Nephron progenitor cell (in vitro differentiated cells): ENCODE measurements around the gene NPIPB2.
"Not testable (repeated sequence)": the region's sequence is repeated elsewhere in the genome, so short reads cannot be mapped to it uniquely, and the experiment has no call there.

Experiments
- DNase-seq: peaks from one replicate; pipeline ENCODE4 v3.0.0; 2021
- H3K27ac Mint-ChIP-seq: 2 replicates; pipeline ENCODE4 v1.8.0; 2021; ENCODE audit warnings: mild to moderate bottlenecking, moderate library complexity, mixed read lengths
- H3K27me3 Mint-ChIP-seq: 2 replicates; pipeline ENCODE4 v1.8.0; 2021; ENCODE audit warnings: mild to moderate bottlenecking, low read depth, mixed read lengths; ENCODE audit not compliant: poor library complexity
- H3K36me3 Mint-ChIP-seq: 2 replicates; pipeline ENCODE4 v1.8.0; 2021; ENCODE audit warnings: low read depth, mixed read lengths
- H3K4me1 Mint-ChIP-seq: 2 replicates; pipeline ENCODE4 v1.8.0; 2021; ENCODE audit warnings: mixed read lengths
- H3K4me3 Mint-ChIP-seq: 2 replicates; pipeline ENCODE4 v1.8.0; 2021; ENCODE audit warnings: mild to moderate bottlenecking, moderate library complexity, mixed read lengths
- H3K9me3 Mint-ChIP-seq: 2 replicates; pipeline ENCODE4 v1.8.0; 2021; ENCODE audit warnings: mild to moderate bottlenecking, moderate library complexity, mixed read lengths
- TF ChIP-seq, protein P1 (sequence below): fragments of 200-600 bp; sonication (generic); IDR thresholded peaks from 2 replicates; pipeline ENCODE4 v1.5.0; 2021; ENCODE audit warnings: antibody characterized with exemption

The NPIPB2 gene

DNA sequence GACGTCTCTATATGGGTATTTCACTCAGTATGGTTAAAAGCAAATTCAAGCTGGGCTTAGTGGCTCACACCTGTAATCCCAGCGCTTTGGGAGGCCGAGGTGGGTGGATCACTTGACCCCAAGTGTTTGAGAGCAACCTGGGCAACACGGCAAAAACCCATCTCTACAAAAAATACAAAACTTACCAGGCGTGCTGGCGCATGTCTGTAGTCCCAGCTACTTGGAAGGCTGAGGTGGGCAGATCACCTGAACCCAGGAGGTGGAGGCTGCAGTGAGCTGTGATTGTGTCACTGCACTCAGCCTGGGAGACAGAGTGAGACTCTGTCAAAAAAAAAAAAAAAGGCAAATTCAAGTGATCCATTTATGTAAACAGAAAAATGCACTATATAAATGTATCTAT lies 21.9 kb upstream of the NPIPB2 start:
- H3K4me3 Mint-ChIP-seq = no peak overlapping the region
- peaks cover 2% of the 10 kb centered on the region for H3K4me1 Mint-ChIP-seq
- DNase-seq = no peak
- peaks cover 11% of the 10 kb centered on the region for H3K27me3 Mint-ChIP-seq
- H3K36me3 Mint-ChIP-seq = no peaks in the 10 kb centered on the region
- TF ChIP-seq, protein P1, sequence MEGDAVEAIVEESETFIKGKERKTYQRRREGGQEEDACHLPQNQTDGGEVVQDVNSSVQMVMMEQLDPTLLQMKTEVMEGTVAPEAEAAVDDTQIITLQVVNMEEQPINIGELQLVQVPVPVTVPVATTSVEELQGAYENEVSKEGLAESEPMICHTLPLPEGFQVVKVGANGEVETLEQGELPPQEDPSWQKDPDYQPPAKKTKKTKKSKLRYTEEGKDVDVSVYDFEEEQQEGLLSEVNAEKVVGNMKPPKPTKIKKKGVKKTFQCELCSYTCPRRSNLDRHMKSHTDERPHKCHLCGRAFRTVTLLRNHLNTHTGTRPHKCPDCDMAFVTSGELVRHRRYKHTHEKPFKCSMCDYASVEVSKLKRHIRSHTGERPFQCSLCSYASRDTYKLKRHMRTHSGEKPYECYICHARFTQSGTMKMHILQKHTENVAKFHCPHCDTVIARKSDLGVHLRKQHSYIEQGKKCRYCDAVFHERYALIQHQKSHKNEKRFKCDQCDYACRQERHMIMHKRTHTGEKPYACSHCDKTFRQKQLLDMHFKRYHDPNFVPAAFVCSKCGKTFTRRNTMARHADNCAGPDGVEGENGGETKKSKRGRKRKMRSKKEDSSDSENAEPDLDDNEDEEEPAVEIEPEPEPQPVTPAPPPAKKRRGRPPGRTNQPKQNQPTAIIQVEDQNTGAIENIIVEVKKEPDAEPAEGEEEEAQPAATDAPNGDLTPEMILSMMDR = no peak
- no peaks in the 10 kb centered on the region for H3K9me3 Mint-ChIP-seq
- H3K27ac Mint-ChIP-seq = no peak overlapping the region

DNA sequence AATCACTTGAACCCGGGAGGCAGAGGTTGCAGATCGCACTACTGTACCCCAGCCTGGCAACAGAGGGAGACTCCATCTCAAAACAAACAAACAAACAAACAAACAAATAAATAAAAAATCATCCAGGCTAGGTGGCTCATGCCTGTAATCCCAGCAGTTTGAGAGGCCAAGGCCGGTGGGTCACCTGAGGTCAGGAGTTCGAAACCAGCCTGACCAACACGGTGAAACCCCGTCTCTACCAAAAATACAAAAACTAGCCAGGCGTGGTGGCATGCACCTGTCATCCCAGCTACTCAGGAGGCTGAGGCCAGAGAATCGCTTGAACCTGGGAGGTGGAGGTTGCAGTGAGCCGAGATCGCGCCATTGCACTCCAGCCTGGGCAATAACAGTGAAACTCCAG lies 21.1 kb upstream of the NPIPB2 start:
- H3K9me3 Mint-ChIP-seq, H3K27ac Mint-ChIP-seq, DNase-seq, H3K4me3 Mint-ChIP-seq, H3K36me3 Mint-ChIP-seq, H3K4me1 Mint-ChIP-seq: not testable (repeated sequence)
- peaks cover 11% of the 10 kb centered on the region for H3K27me3 Mint-ChIP-seq

DNA sequence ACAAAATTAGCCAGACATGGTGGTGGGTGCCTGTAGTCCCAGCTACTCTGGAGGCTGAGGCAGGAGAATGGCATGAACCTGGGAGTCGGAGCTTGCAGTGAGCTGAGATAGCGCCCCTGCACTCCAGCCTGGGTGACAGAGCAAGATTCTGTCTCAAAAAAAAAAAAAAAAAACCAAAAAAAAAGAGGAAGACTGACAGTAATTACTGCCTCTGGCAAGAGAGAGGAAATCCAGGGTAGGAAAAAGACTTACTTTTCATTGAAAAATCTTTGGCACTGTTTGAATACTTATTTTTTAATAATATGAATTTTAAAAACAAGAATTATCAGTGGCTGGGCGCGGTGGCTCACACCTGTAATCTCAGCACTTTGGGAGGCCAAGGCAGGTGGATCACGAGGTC lies 20.6 kb upstream of the NPIPB2 start:
- DNase-seq, H3K9me3 Mint-ChIP-seq, H3K4me3 Mint-ChIP-seq, H3K27ac Mint-ChIP-seq, H3K4me1 Mint-ChIP-seq, H3K36me3 Mint-ChIP-seq: not testable (repeated sequence)
- H3K27me3 Mint-ChIP-seq = peaks cover 11% of the 10 kb centered on the region

DNA sequence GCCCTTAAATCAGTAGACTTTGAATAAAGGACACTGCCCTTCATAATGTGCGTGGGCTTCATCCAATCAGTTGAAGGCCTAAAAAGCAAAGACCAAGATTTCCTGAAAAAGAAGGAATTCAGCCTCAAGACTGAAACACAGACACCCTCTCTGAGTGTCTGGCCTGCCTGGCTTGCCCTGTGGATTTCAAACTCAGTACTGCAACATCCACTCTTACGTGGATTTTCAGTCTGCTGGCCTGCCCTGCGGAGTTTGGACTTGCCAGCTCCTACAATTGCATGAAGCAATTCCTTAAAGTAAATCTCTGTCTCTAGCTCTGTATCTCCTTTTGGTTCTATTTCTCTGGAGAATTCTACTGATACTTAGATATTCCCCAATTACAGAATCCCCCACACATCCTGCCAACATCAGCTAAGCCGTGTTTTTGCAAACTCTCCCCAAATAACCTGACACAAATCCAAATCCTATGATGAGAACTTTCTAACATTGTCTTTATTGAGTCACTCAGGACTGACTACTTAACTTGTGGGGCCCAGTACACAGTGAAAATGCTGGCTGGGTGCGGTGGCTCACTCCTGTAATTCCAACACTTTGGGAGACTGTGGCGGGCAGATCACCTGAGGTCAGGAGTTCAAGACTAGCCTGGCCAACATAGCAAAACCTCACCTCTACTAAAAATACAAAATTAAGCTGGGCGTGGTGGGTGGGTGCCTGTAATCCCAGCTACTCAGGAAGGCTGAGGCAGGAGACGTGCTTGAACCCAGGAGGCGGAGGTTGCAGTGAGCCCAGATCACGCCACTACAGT lies 15.9 kb upstream of the NPIPB2 start:
- TF ChIP-seq, protein P1 = no peak
- peaks cover 10% of the 10 kb centered on the region for H3K4me1 Mint-ChIP-seq
- H3K27ac Mint-ChIP-seq = peak overlapping the region; percentile 30
- peaks cover 6% of the 10 kb centered on the region for H3K36me3 Mint-ChIP-seq
- H3K27me3 Mint-ChIP-seq = no peaks in the 10 kb centered on the region
- no peak for DNase-seq
- H3K4me3 Mint-ChIP-seq = no peak overlapping the region
- H3K9me3 Mint-ChIP-seq = no peaks in the 10 kb centered on the region

DNA sequence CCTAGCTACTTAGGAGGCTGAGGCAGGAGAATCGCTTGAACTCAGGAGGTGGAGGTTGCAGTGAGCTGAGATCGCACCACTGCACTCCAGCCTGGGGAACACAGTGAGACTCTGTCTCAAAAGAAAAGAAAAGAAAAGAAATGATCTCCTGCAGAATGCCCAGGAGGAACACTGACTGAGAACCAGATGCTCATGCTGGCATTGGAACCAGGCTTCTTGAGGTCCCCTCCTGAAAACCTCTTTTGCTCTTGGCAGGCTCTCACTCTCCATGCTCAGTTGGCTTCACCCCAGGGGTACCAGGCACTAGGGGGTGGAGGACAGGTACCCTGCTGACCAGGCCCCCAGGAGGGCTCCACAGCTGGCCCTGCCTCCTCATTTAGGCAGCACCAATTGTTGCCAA lies 14.7 kb upstream of the NPIPB2 start:
- Mint-ChIP-seq H3K27me3 (peaks cover 5% of the 10 kb centered on the region), H3K4me3 (no peak overlapping the region), H3K4me1 (peaks cover 10% of the 10 kb centered on the region), H3K9me3 (no peaks in the 10 kb centered on the region), H3K27ac (no peak overlapping the region), H3K36me3 (peaks cover 6% of the 10 kb centered on the region)
- TF ChIP-seq, protein P1 = no peak
- no peak for DNase-seq

DNA sequence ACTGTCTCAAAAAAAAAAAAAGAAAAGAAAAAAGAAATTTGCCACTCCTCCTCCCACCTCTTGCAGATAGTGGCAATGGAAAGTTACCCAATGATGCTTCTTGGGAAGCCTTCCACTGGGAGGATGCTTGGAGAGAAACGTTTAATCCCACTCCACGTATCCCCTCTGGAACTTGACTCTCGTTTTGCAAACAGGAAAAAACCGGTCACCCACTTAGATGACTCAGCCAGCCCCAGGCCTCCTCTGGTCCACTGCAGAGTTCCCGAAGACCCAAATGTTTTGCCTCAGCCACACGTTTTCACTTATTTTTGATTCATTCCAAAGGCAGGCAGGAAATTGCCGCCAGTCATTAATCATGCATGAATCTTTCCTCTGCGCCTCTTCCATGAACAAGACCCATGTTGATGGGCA lies 13.9 kb upstream of the NPIPB2 start:
- Mint-ChIP-seq H3K4me1 (peaks cover 12% of the 10 kb centered on the region), H3K9me3 (no peaks in the 10 kb centered on the region), H3K27me3 (peaks cover 5% of the 10 kb centered on the region), H3K36me3 (peaks cover 6% of the 10 kb centered on the region), H3K27ac (peak overlapping the region; percentile 65), H3K4me3 (no peak overlapping the region)
- TF ChIP-seq, protein P1 = no peak
- no peak for DNase-seq

DNA sequence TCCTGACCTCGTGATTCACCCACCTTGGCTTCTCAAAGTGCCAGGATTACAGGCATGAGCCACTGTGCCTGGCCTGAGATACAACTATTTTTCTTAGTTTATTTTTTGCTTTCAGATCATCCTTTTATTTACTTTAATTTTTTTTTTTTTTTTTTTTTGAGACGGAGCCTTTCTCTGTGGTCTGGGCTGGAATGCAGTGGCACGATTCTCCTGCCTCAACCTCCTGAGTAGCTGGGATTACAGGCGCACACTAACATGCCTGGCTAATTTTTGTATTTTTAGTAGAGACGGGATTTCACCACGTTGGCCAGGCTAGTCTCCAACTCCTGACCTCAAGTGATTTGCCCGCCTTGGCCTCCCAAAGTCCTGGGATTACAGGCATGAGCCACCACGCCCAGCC lies 11.7 kb upstream of the NPIPB2 start:
- DNase-seq = not testable (repeated sequence)

More for the DNA sequence above, 11.7 kb upstream of the NPIPB2 start:
- H3K27me3 Mint-ChIP-seq, H3K4me3 Mint-ChIP-seq, H3K9me3 Mint-ChIP-seq, H3K27ac Mint-ChIP-seq, H3K36me3 Mint-ChIP-seq: not testable (repeated sequence)
- peaks cover 21% of the 10 kb centered on the region for H3K4me1 Mint-ChIP-seq
